22Rv1 (cell line): ENCODE data around the gene CELF4.

ENCODE experiments used
- H3K27ac ChIP-seq: fragments of 450-650 bp; 2 replicates; pipeline ENCODE4 v1.5.1; 2017
- CTCF ChIP-seq: fragments of 450-650 bp; IDR thresholded peaks from 2 replicates; pipeline ENCODE4 v1.5.1; 2017; ENCODE audit warnings: mild to moderate bottlenecking
- ZFX ChIP-seq: fragments of 450-650 bp; IDR thresholded peaks from 2 replicates; pipeline ENCODE4 v1.6.1; 2017; ENCODE audit warnings: antibody characterized with exemption, borderline replicate concordance

CELF4 gene

GRCh38 chr18:37434161-37434860 is 131.3 kb downstream of the CELF4 start:
- H3K27ac ChIP-seq: no peak overlapping the region
- no peak for TF ChIP-seq CTCF
- no peak for TF ChIP-seq ZFX

DNA sequence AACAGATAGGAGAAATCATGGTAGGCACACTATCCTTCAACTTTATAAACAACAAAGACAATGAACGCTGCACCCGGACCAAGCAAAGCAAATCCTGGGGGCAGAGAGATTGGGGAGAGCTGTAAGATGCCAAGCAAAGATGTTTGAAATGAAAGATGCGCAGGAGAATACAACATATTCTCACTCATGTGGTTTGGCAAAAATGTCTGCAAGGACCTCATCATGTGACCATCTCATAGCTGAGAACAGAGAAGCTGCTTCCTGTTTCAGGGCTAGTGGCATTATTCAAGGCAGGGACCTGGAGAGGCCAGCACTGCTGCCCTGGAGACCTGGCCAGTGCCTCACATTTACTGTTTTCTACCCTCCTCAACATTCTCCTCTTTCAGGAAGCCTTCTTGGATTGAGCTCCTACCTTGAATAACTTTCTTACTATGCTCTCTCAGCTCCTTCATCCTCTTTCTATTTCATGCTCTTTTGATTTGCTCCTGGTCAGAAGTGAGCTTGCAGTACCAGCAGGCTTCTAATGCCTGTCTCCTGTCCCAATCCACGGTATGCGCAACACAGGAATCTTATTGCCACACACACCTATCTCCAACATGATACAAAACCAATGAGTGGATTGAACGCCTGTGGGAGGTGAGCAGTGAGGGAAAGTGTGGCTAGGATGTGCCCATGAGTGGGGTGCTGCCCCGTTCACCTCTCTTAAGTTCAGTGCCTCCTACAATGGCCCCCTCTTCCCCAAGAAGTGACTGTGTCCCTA is 133.0 kb downstream of the CELF4 start:
- no peak overlapping the region for H3K27ac ChIP-seq
- TF ChIP-seq CTCF (no peak), ZFX (no peak)

GRCh38 chr18:37430357-37431076 is 135.1 kb downstream of the CELF4 start:
- TF ChIP-seq CTCF (no peak), ZFX (no peak)
- H3K27ac ChIP-seq: no peak overlapping the region

GRCh38 chr18:37429791-37430190 is 135.8 kb downstream of the CELF4 start:
- TF ChIP-seq CTCF (no peak), ZFX (no peak)
- no peak overlapping the region for H3K27ac ChIP-seq

GRCh38 chr18:37428288-37428974 is 137.2 kb downstream of the CELF4 start:
- TF ChIP-seq CTCF (no peak), ZFX (no peak)
- no peak overlapping the region for H3K27ac ChIP-seq

GRCh38 chr18:37426586-37426985 is 139.0 kb downstream of the CELF4 start:
- H3K27ac ChIP-seq: no peak overlapping the region
- TF ChIP-seq ZFX (no peak), CTCF (no peak)
